GM21515 (cell line): ENCODE results near the gene PRXL2B.
"Not testable (repeated sequence)": the region's sequence is repeated elsewhere in the genome, so short reads cannot be mapped to it uniquely, and the experiment has no call there.

Experiments used
- ATAC-seq: cut with Tn5 transposase; IDR thresholded peaks from one replicate; pipeline ENCODE4 v1.9.1; 2021; ENCODE audit not compliant: unreplicated experiment

Gene PRXL2B

GRCh38 chr1:2550309-2550861, 36.2 kb upstream of the PRXL2B start:
- not testable (repeated sequence) for ATAC-seq

GRCh38 chr1:2551544-2551943, 35.0 kb upstream of the PRXL2B start:
- ATAC-seq: not testable (repeated sequence)

- ATAC-seq: no peak
These were observed 34.4 kb upstream of the PRXL2B start for GRCh38 chr1:2552189-2552588.

GRCh38 chr1:2553076-2553475, 33.5 kb upstream of the PRXL2B start:
- not testable (repeated sequence) for ATAC-seq

GRCh38 chr1:2553871-2554620, 32.5 kb upstream of the PRXL2B start:
- ATAC-seq: no peak

GRCh38 chr1:2554621-2555387, 31.8 kb upstream of the PRXL2B start:
- ATAC-seq: no peak

- ATAC-seq: no peak
These were observed 30.8 kb upstream of the PRXL2B start for GRCh38 chr1:2555634-2556276.

- no peak for ATAC-seq
These were observed 30.3 kb upstream of the PRXL2B start, which contains the start of gene TNFRSF14 for GRCh38 chr1:2556277-2556677. Gene TNFRSF14 (plus strand): TSS chr1:2556371. CDS start chr1:2556665, 294 bp downstream.

GRCh38 chr1:2556678-2557481, 29.7 kb upstream of the PRXL2B start:
- ATAC-seq: no peak

GRCh38 chr1:2557482-2558400, 28.8 kb upstream of the PRXL2B start:
- ATAC-seq: no peak

- ATAC-seq: no peak
These were observed 28.2 kb upstream of the PRXL2B start for GRCh38 chr1:2558420-2558819.

- no peak for ATAC-seq
These were observed 27.7 kb upstream of the PRXL2B start for GRCh38 chr1:2558861-2559260.

- ATAC-seq: no peak
These were observed 26.9 kb upstream of the PRXL2B start for GRCh38 chr1:2559509-2560298.

GRCh38 chr1:2560299-2561073, 26.1 kb upstream of the PRXL2B start:
- no peak for ATAC-seq

GRCh38 chr1:2561446-2561845, 25.1 kb upstream of the PRXL2B start:
- ATAC-seq: no peak

GRCh38 chr1:2561898-2562895, 24.4 kb upstream of the PRXL2B start:
- ATAC-seq: no peak

- no peak for ATAC-seq
These were observed 23.4 kb upstream of the PRXL2B start for GRCh38 chr1:2563205-2563604.
